Adrenal gland (tissue), 12 donors: ENCODE measurements around the gene CIAPIN1. TPM values are rescaled to one million over a fixed set of nuclear protein-coding genes. Genes with fewer than 3 reads are reported as not detected.

Experiments used
- DNase-seq, 7 donors: peaks; one replicate each; pipeline ENCODE4 v3.0.0-alpha.2; 2019 to 2020
- H3K27ac ChIP-seq, 5 donors: fragments of 200-600 bp; sonication (generic) in 4 of 5; 1 replicate in 3 of 5; 2 replicates in 2 of 5; pipeline versions ENCODE4 v1.5.1 to v1.8.0; 2016 to 2020; ENCODE audit warnings: mild to moderate bottlenecking in 1 of 5
- H3K27me3 ChIP-seq: fragments of 200-600 bp; 2 replicates; pipeline ENCODE4 v1.8.0; 2021
- H3K36me3 ChIP-seq, 2 donors: fragments of 200-600 bp; replicated peaks in 1 of 2; 1 replicate in 1 of 2; 2 replicates in 1 of 2; pipeline versions ENCODE4 v1.5.1 to v1.8.0; 2018 to 2022
- H3K4me1 ChIP-seq, 2 donors: fragments of 200-600 bp; replicated peaks in 1 of 2; 1 replicate in 1 of 2; 2 replicates in 1 of 2; pipeline versions ENCODE4 v1.5.1 to v1.8.0; 2018 to 2021
- H3K4me3 ChIP-seq, 4 donors: fragments of 200-600 bp; sonication (generic) in 3 of 4; one replicate each; pipeline ENCODE4 v1.5.1; 2016 to 2018
- H3K9me3 ChIP-seq, 3 donors: fragments of 200-600 bp; sonication (generic) in 1 of 3; replicated peaks in 1 of 3; 1 replicate in 2 of 3; 2 replicates in 1 of 3; pipeline versions ENCODE4 v1.5.1 to v1.8.0; 2016 to 2021
- CTCF ChIP-seq, 6 experiments: fragments of 450-650 bp in 4 of 6; fragments of 200-600 bp in 2 of 6; sonication (generic) in 1 of 6; IDR thresholded peaks; 1 replicate in 5 of 6; 2 replicates in 1 of 6; pipeline versions ENCODE4 v1.5.1 to v1.8.0; 2016 to 2021; ENCODE audit warnings: antibody characterized with exemption in 6 of 6, mild to moderate bottlenecking in 2 of 6, moderate library complexity in 1 of 6
- POLR2A ChIP-seq, 2 donors: fragments of 450-650 bp; IDR thresholded peaks; one replicate each; pipeline ENCODE4 v1.6.1; 2017; ENCODE audit warnings: antibody characterized with exemption in 2 of 2, mild to moderate bottlenecking in 2 of 2, moderate library complexity in 1 of 2
- WGBS, 4 donors: extraction: QIAGEN DNeasy Blood & Tissue Kit in 2 of 4; methylation state at CpG; one replicate each; pipeline versions ENCODE4 v1.1.5 to v1.1.7; 2013 to 2017; 5-methylcytosine and 5-hydroxymethylcytosine counted together
- intact Hi-C, 2 donors: fragments of 100-400 bp; cut with DNase I; formaldehyde crosslinking; loops; one replicate each; pipeline versions ENCODE4 v1.14.1 to v1.15.0; 2022 to 2023
- polyA plus RNA-seq, 3 donors: library from polyadenylated mRNA; stranded (reverse); fragments of 200-250 nt in 2 of 3; fragments of 350-450 nt in 1 of 3; fragmentation: Illumina TruSeq in 1 of 3; extraction: RNeasy Lipid Tissue Mini Kit (QIAGEN cat#74804) in 1 of 3; gene quantifications; one replicate each; pipeline ENCODE4 v1.2.3, GENCODE V29; 2013 to 2014
- total RNA-seq, 9 donors: library from RNA; depleted of rRNA in 4 of 9; stranded (reverse); fragments of >200 nt in 4 of 9; fragments of 120-200 nt in 1 of 9; fragmentation: NEBNext Ultra II Directional in 1 of 9; extraction: Animal tissue kit (Norgen Biotek cat#: 25700) in 1 of 9; gene quantifications; one replicate each; pipeline versions ENCODE4 v1.1.0 to v1.2.4, GENCODE V29; 2013 to 2023
- donor health status: healthy with polysubstance abuse.
- donor health status: Bipolar disorder and iron deficiency.
- donor health status: DM: yes; HTN: yes; CAD: no.
- donor health status: DM: no; HTN: no; CAD: no.
- donor health status: DM: no; HTN: no; CAD: no.
- donor health status: DM: yes; HTN: yes; CAD: no.

The CIAPIN1 gene
- total and polyA plus RNA-seq, 12 donors = 15.8 to 155 (median 50.7) TPM

- no peaks in the 10 kb centered on the region for H3K9me3 ChIP-seq
- no peak for DNase-seq
- no peaks in the 10 kb centered on the region for H3K27me3 ChIP-seq
- no peaks in the 10 kb centered on the region for H3K36me3 ChIP-seq
- intact Hi-C loops = no loop called here
- no peak overlapping the region for H3K4me3 ChIP-seq
- H3K27ac ChIP-seq = peak overlapping the region in 2 of 5 donors; percentile 60 to 85
- no peak for TF ChIP-seq POLR2A (IDR thresholded peaks at IDR 0.05)
- no peak for TF ChIP-seq CTCF (IDR thresholded peaks at IDR 0.05)
- WGBS, 4 donors = 45 to 74% (median 70%) methylated on average over 1 to 6 of the region's 6 CpGs
- peaks cover 0 to 39% of the 10 kb centered on the region in 2 donors for H3K4me1 ChIP-seq
Observed at GRCh38 chr16:57480754-57481230, 33.6 kb upstream of the CIAPIN1 start.

GRCh38 chr16:57479976-57480753 is 33.0 kb upstream of the CIAPIN1 start:
- 58 to 75% (median 63%) methylated on average over 9 to 15 of the region's 15 CpGs for WGBS, 4 donors
- H3K4me1 ChIP-seq = peaks cover 0 to 33% of the 10 kb centered on the region in 2 donors
- intact Hi-C loops = loop anchor here in 1 of 2 donors (5.0 kb wide), 1 partner anchor 37 kb away; no protein-coding TSS in a partner anchor

GRCh38 chr16:57479205-57479975 is 32.2 kb upstream of the CIAPIN1 start:
- intact Hi-C loops = loop anchor here in 1 of 2 donors (5.0 kb wide), 1 partner anchor 38 kb away; no protein-coding TSS in a partner anchor
- Histone ChIP-seq H3K4me1 (peaks cover 0 to 27% of the 10 kb centered on the region in 2 donors), H3K27me3 (no peaks in the 10 kb centered on the region), H3K27ac (peak overlapping the region in 2 of 5 donors; percentile 60 to 85), H3K9me3 (no peaks in the 10 kb centered on the region), H3K4me3 (peak overlapping the region in 1 of 4 donors; percentile 48), H3K36me3 (peaks cover 0 to 4% of the 10 kb centered on the region in 2 donors)
- 29 to 53% (median 43%) methylated on average over 18 to 36 of the region's 36 CpGs for WGBS, 4 donors
- no peak for TF ChIP-seq CTCF (IDR thresholded peaks at IDR 0.05)
- TF ChIP-seq POLR2A (IDR thresholded peaks at IDR 0.05) = no peak
- DNase-seq = peak in 1 of 7 donors; percentile 37

More at GRCh38 chr16:57479976-57480753, 33.0 kb upstream of the CIAPIN1 start:
- H3K36me3 ChIP-seq = no peaks in the 10 kb centered on the region
- H3K27me3 ChIP-seq = no peaks in the 10 kb centered on the region
- no peaks in the 10 kb centered on the region for H3K9me3 ChIP-seq
- TF ChIP-seq POLR2A (IDR thresholded peaks at IDR 0.05) (no peak), CTCF (IDR thresholded peaks at IDR 0.05) (no peak)
- DNase-seq = peak in 1 of 7 donors; percentile 46
- peak overlapping the region in 1 of 4 donors; percentile 48 for H3K4me3 ChIP-seq
- peak overlapping the region in 2 of 5 donors; percentile 60 to 85 for H3K27ac ChIP-seq
